ENCODE results near the gene VAMP1. TPM values are rescaled to one million over a fixed set of nuclear protein-coding genes. Genes with fewer than 3 reads are reported as not detected.

The VAMP1 gene
- total and polyA plus RNA-seq, 2 donors from 2014 or later: 4.9 to 13.2 TPM

- DNase-seq (peak in 4 of 5 donors; percentile 26 to 61 (median 48)), FAIRE-seq (no peak)
- Histone ChIP-seq H3K4me1 (ENCODE audit: control insufficient read depth in 2 of 3, insufficient read depth in 2 of 3, low read depth in 1 of 3, low read length in 3 of 3) (peaks cover 3 to 24% (median 17%) of the 10 kb centered on the region in 3 donors), H3K36me3 (ENCODE audit: control insufficient read depth in 2 of 3, insufficient read depth in 3 of 3, low read length in 3 of 3) (peaks cover 0 to 19% (median 14%) of the 10 kb centered on the region in 3 donors), H3K4me3 (ENCODE audit: low read length in 3 of 3) (peak overlapping the region; percentile 77 to 92 (median 88)), H3K9ac (ENCODE audit: low read length in 3 of 3) (peak overlapping the region; percentile 8 to 98 (median 98)), H3K27ac (ENCODE audit: low read depth in 2 of 2, low read length in 2 of 2) (peak overlapping the region; percentile 99), H3K9me3 (ENCODE audit: control insufficient read depth in 2 of 3, insufficient read depth in 1 of 3, low read length in 3 of 3) (no peaks in the 10 kb centered on the region), H3K27me3 (ENCODE audit: control insufficient read depth, insufficient read depth, low read length) (no peaks in the 10 kb centered on the region)
- intact Hi-C loops (cut with DNase I): loop anchor here (10.0 kb wide), 1 partner anchor 118 kb away; no protein-coding TSS in a partner anchor
- no peak for TF ChIP-seq CTCF (IDR thresholded peaks at IDR 0.05; ENCODE audit: borderline replicate concordance, extremely low read depth, insufficient read depth)
These were observed 18.1 kb downstream of the VAMP1 start for GRCh38 chr12:6452245-6452943.

GRCh38 chr12:6451348-6452244 lies 18.9 kb downstream of the VAMP1 start, which contains the start of gene TAPBPL:
Gene TAPBPL (plus strand): TSS chr12:6452042. CDS start chr12:6452249, 207 bp downstream.
- Histone ChIP-seq H3K27ac (ENCODE audit: low read depth in 2 of 2, low read length in 2 of 2) (peak within 1 kb of the TSS; percentile 99), H3K27me3 (ENCODE audit: control insufficient read depth, insufficient read depth, low read length) (no peaks in the 10 kb centered on the region), H3K4me1 (ENCODE audit: control insufficient read depth in 2 of 3, insufficient read depth in 2 of 3, low read depth in 1 of 3, low read length in 3 of 3) (peaks cover 3 to 24% (median 17%) of the 10 kb centered on the region in 3 donors), H3K9me3 (ENCODE audit: control insufficient read depth in 2 of 3, insufficient read depth in 1 of 3, low read length in 3 of 3) (no peaks in the 10 kb centered on the region), H3K9ac (ENCODE audit: low read length in 3 of 3) (peak within 1 kb of the TSS; percentile 8 to 98 (median 98)), H3K36me3 (ENCODE audit: control insufficient read depth in 2 of 3, insufficient read depth in 3 of 3, low read length in 3 of 3) (peaks cover 0 to 15% (median 9%) of the 10 kb centered on the region in 3 donors), H3K4me3 (ENCODE audit: low read length in 3 of 3) (peak within 1 kb of the TSS; percentile 77 to 92 (median 88))
- FAIRE-seq: no peak
- peak; percentile 90 to 96 (median 93) for DNase-seq
- no peak for TF ChIP-seq CTCF (IDR thresholded peaks at IDR 0.05; ENCODE audit: borderline replicate concordance, extremely low read depth, insufficient read depth)
- intact Hi-C loops (cut with DNase I): loop anchor here (10.0 kb wide), 1 partner anchor 117 kb away; no protein-coding TSS in a partner anchor

- Histone ChIP-seq H3K27ac (ENCODE audit: low read depth in 2 of 2, low read length in 2 of 2) (peak overlapping the region; percentile 99), H3K9ac (ENCODE audit: low read length in 3 of 3) (peak overlapping the region; percentile 4 to 98 (median 8)), H3K27me3 (ENCODE audit: control insufficient read depth, insufficient read depth, low read length) (no peaks in the 10 kb centered on the region), H3K9me3 (ENCODE audit: control insufficient read depth in 2 of 3, insufficient read depth in 1 of 3, low read length in 3 of 3) (no peaks in the 10 kb centered on the region), H3K36me3 (ENCODE audit: control insufficient read depth in 2 of 3, insufficient read depth in 3 of 3, low read length in 3 of 3) (peaks cover 2 to 15% (median 9%) of the 10 kb centered on the region in 3 donors), H3K4me1 (ENCODE audit: control insufficient read depth in 2 of 3, insufficient read depth in 2 of 3, low read depth in 1 of 3, low read length in 3 of 3) (peaks cover 3 to 24% (median 17%) of the 10 kb centered on the region in 3 donors), H3K4me3 (ENCODE audit: low read length in 3 of 3) (peak overlapping the region; percentile 77 to 92 (median 88))
- DNase-seq: peak in 1 of 5 donors; percentile 84
- intact Hi-C loops (cut with DNase I): loop anchor here (10.0 kb wide), 1 partner anchor 116 kb away; no protein-coding TSS in a partner anchor
- no peak for TF ChIP-seq CTCF (IDR thresholded peaks at IDR 0.05; ENCODE audit: borderline replicate concordance, extremely low read depth, insufficient read depth)
- no peak for FAIRE-seq
These were observed 19.6 kb downstream of the VAMP1 start for GRCh38 chr12:6450869-6451347.
